ENCODE results near the gene CTSC. TPM values are rescaled to one million over a fixed set of nuclear protein-coding genes. Genes with fewer than 3 reads are reported as not detected.
"Not testable (repeated sequence)": the region's sequence is repeated elsewhere in the genome, so short reads cannot be mapped to it uniquely, and the experiment has no call there.

The CTSC gene
- total RNA-seq, 1 experiment from 2014 or later, result 80.2 TPM

DNA sequence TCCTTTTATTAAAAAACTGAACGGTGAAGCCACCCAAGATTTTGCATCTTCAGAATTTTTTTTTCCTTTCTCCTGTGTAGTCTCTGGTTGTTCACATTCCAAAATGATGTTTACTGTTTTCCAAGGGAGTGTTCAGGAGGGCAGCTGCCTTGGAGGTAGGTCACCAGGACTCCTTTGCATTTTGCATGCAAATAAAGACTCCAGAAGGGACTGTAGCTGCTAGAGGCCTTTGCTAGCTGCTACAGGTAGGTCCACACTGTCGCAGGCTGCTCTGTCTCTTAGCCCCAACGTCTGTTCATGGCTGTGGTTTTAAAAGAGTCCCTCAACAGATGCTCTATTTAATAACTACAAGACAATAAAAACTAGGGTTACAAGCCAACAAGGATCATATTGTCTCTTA, 11.4 kb downstream of the CTSC start:
- intact Hi-C loops (cut with micrococcal nuclease; ENCODE audit: unreplicated experiment), result loop anchor here (5.0 kb wide), 1 partner anchor 361 kb away; no protein-coding TSS in a partner anchor
- H3K36me3 ChIP-seq (ENCODE audit: control insufficient read depth, insufficient read depth, low read length), result no peaks in the 10 kb centered on the region

DNA sequence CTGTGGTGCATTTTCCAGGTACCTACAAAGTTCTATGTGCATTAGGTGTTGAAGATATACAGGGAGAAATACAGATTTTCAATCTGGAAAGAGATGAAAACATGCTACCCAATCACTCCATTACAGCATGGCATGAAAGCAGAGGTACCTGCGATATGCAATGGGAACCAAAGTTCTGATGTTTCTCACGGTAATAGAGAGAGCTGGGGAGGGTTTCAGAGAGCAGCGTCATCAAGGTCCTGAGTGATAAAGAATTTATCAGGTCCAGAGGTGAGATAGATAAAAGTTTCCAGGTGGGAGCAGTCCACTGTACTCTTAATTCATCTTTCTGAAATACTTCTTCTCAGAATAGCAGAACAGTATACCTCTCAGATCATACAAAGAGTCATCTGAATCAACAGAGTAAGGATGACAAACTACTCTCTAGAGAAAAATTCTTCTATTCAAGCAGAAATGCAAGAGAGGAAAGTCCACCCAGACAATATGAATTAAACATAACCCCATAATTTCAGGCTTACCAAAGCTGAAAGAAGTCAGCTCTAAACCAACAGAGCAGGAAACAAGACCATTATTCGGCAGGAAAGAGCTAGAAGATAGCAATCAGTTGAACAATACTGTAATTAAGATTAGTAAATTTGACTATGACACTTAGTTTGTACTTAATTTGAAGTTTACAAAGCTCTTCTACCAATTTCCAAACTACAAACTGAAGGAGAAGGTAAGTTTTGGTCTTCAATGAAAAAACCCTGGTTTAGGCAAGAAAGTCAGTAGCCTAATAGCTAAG, 12.8 kb downstream of the CTSC start:
- ATAC-seq, result no peak
- BruUV-seq (replicated peaks), result no TSS peak
- DNase-seq (ENCODE audit: low read depth, low spot score), result no peak
- peaks cover 4% of the 10 kb centered on the region; the same call in 1 of the 2 replicates for H3K4me1 ChIP-seq (ENCODE audit: control insufficient read depth, insufficient read depth, low read length)
- no peak for TF ChIP-seq TCF7L2 (IDR thresholded peaks at IDR 0.05; ENCODE audit: low read depth, low read length)
- TF ChIP-seq POLR2AphosphoS5 (IDR thresholded peaks at IDR 0.05; ENCODE audit: low read depth, low read length), result no peak
- TF ChIP-seq, protein P1, sequence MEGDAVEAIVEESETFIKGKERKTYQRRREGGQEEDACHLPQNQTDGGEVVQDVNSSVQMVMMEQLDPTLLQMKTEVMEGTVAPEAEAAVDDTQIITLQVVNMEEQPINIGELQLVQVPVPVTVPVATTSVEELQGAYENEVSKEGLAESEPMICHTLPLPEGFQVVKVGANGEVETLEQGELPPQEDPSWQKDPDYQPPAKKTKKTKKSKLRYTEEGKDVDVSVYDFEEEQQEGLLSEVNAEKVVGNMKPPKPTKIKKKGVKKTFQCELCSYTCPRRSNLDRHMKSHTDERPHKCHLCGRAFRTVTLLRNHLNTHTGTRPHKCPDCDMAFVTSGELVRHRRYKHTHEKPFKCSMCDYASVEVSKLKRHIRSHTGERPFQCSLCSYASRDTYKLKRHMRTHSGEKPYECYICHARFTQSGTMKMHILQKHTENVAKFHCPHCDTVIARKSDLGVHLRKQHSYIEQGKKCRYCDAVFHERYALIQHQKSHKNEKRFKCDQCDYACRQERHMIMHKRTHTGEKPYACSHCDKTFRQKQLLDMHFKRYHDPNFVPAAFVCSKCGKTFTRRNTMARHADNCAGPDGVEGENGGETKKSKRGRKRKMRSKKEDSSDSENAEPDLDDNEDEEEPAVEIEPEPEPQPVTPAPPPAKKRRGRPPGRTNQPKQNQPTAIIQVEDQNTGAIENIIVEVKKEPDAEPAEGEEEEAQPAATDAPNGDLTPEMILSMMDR (IDR thresholded peaks at IDR 0.05), result no peak
- TF ChIP-seq, protein P2, sequence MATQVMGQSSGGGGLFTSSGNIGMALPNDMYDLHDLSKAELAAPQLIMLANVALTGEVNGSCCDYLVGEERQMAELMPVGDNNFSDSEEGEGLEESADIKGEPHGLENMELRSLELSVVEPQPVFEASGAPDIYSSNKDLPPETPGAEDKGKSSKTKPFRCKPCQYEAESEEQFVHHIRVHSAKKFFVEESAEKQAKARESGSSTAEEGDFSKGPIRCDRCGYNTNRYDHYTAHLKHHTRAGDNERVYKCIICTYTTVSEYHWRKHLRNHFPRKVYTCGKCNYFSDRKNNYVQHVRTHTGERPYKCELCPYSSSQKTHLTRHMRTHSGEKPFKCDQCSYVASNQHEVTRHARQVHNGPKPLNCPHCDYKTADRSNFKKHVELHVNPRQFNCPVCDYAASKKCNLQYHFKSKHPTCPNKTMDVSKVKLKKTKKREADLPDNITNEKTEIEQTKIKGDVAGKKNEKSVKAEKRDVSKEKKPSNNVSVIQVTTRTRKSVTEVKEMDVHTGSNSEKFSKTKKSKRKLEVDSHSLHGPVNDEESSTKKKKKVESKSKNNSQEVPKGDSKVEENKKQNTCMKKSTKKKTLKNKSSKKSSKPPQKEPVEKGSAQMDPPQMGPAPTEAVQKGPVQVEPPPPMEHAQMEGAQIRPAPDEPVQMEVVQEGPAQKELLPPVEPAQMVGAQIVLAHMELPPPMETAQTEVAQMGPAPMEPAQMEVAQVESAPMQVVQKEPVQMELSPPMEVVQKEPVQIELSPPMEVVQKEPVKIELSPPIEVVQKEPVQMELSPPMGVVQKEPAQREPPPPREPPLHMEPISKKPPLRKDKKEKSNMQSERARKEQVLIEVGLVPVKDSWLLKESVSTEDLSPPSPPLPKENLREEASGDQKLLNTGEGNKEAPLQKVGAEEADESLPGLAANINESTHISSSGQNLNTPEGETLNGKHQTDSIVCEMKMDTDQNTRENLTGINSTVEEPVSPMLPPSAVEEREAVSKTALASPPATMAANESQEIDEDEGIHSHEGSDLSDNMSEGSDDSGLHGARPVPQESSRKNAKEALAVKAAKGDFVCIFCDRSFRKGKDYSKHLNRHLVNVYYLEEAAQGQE (IDR thresholded peaks at IDR 0.05; ENCODE audit: insufficient read depth in 1 of 2, low read depth in 2 of 2, low read length in 1 of 2), result no peak
- TF ChIP-seq SIN3A (IDR thresholded peaks at IDR 0.05; ENCODE audit: borderline replicate concordance, insufficient read depth, low read depth, low read length), result no peak
- H3K27ac ChIP-seq (ENCODE audit: low read length), result no peak overlapping the region
- POLR2A ChIA-PET, result no interaction called here
- in situ Hi-C loops (cut with HindIII; ENCODE audit: low pct_unique_long_range_greater_than_20kb, low sequenced_read_pairs), result no loop called here
- H3K4me3 ChIP-seq (ENCODE audit: low read depth in 2 of 2, low read length in 2 of 2), result no peak overlapping the region
- no peaks in the 10 kb centered on the region for H3K36me3 ChIP-seq (ENCODE audit: control insufficient read depth, insufficient read depth, low read length)
- no peaks in the 10 kb centered on the region for H3K27me3 ChIP-seq (ENCODE audit: control insufficient read depth, insufficient read depth, low read length)
- intact Hi-C loops (cut with micrococcal nuclease; ENCODE audit: unreplicated experiment), result loop anchor here (5.0 kb wide), 1 partner anchor 363 kb away; no protein-coding TSS in a partner anchor
- no peaks in the 10 kb centered on the region for H3K9me3 ChIP-seq (ENCODE audit: control insufficient read depth, insufficient read depth, low read depth, low read length)
- CTCF ChIA-PET, result no interaction called here

More for the DNA sequence above, 11.4 kb downstream of the CTSC start:
- no TSS peak for BruUV-seq (replicated peaks)
- Histone ChIP-seq H3K4me1 (ENCODE audit: control insufficient read depth, insufficient read depth, low read length) (no peaks in the 10 kb centered on the region), H3K27ac (ENCODE audit: low read length) (no peak overlapping the region), H3K27me3 (ENCODE audit: control insufficient read depth, insufficient read depth, low read length) (no peaks in the 10 kb centered on the region), H3K9me3 (ENCODE audit: control insufficient read depth, insufficient read depth, low read depth, low read length) (no peaks in the 10 kb centered on the region), H3K4me3 (ENCODE audit: low read depth in 2 of 2, low read length in 2 of 2) (no peak overlapping the region)
- in situ Hi-C loops (cut with HindIII; ENCODE audit: low pct_unique_long_range_greater_than_20kb, low sequenced_read_pairs), result no loop called here
- ChIA-PET POLR2A (no interaction called here), CTCF (no interaction called here)
- ATAC-seq (no peak), DNase-seq (ENCODE audit: low read depth, low spot score) (no peak)
- TF ChIP-seq TCF7L2 (IDR thresholded peaks at IDR 0.05; ENCODE audit: low read depth, low read length) (no peak), SIN3A (IDR thresholded peaks at IDR 0.05; ENCODE audit: borderline replicate concordance, insufficient read depth, low read depth, low read length) (no peak), POLR2AphosphoS5 (IDR thresholded peaks at IDR 0.05; ENCODE audit: low read depth, low read length) (no peak)
- TF ChIP-seq, protein P2 (IDR thresholded peaks at IDR 0.05; ENCODE audit: insufficient read depth in 1 of 2, low read depth in 2 of 2, low read length in 1 of 2), result no peak
- TF ChIP-seq, protein P1 (IDR thresholded peaks at IDR 0.05), result no peak

DNA sequence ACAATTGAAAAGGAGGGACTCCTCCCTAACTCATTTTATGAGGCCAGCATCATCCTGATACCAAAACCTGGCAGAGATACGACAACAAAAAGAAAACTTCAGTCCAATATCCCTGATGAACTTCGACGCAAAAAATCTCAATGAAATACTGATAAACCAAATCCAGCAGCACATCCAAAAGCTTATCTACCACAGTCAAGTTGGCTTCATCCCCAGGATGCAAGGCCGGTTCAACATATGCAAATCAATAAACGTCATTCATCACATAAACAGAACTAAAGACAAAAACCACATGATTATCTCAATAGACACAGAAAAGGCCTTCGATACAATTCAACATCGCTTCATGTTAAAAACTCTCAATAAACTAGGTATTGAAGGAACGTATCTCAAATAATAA, 14.7 kb downstream of the CTSC start:
- DNase-seq (ENCODE audit: low read depth, low spot score); intact Hi-C loops (cut with micrococcal nuclease; ENCODE audit: unreplicated experiment); H3K27ac ChIP-seq (ENCODE audit: low read length); H3K4me3 ChIP-seq (ENCODE audit: low read depth in 2 of 2, low read length in 2 of 2); POLR2A ChIA-PET; BruUV-seq (replicated peaks); in situ Hi-C loops (cut with HindIII; ENCODE audit: low pct_unique_long_range_greater_than_20kb, low sequenced_read_pairs); H3K36me3 ChIP-seq (ENCODE audit: control insufficient read depth, insufficient read depth, low read length); CTCF ChIA-PET; H3K27me3 ChIP-seq (ENCODE audit: control insufficient read depth, insufficient read depth, low read length); ATAC-seq; H3K9me3 ChIP-seq (ENCODE audit: control insufficient read depth, insufficient read depth, low read depth, low read length); H3K4me1 ChIP-seq (ENCODE audit: control insufficient read depth, insufficient read depth, low read length): not testable (repeated sequence)
